PFSK-1 (cell line): ENCODE results near the gene CYB561D2.

Source experiments
- FOXP2 ChIP-seq: optimal IDR thresholded peaks from 2 replicates; pipeline ENCODE3; 2011; ENCODE audit warnings: borderline replicate concordance, control low read depth, inconsistent platforms; ENCODE audit not compliant: insufficient read depth; ENCODE audit errors: extremely low read length, extremely low read depth
- POLR2AphosphoS5 ChIP-seq: IDR thresholded peaks from 2 replicates; pipeline ENCODE4 v1.6.1; 2012; ENCODE audit warnings: low read depth, mild to moderate bottlenecking, control low read depth, low read length, moderate library complexity
- REST ChIP-seq, 2 experiments: IDR thresholded peaks; 2 replicates each; pipeline versions ENCODE4 v1.6.1 to v1.8.0; 2011 to 2012; ENCODE audit warnings: low read depth in 2 of 2, low read length in 2 of 2, control low read depth in 1 of 2, inconsistent platforms in 1 of 2, mild to moderate bottlenecking in 1 of 2, moderate library complexity in 1 of 2; ENCODE audit not compliant: insufficient read depth in 1 of 2
- SIN3A ChIP-seq: IDR thresholded peaks from 2 replicates; pipeline ENCODE4 v1.6.1; 2012; ENCODE audit warnings: mild to moderate bottlenecking, low read length, moderate library complexity, borderline replicate concordance; ENCODE audit not compliant: insufficient read depth
- TAF1 ChIP-seq: IDR thresholded peaks from 2 replicates; pipeline ENCODE4 v1.6.1; 2012; ENCODE audit warnings: low read length, control low read depth, borderline replicate concordance; ENCODE audit not compliant: insufficient read depth

Gene CYB561D2

GRCh38 chr3:50378757-50379156 lies 28.1 kb downstream of the CYB561D2 start:
- TF ChIP-seq REST (IDR thresholded peaks at IDR 0.05; ENCODE audit: insufficient read depth in 1 of 2, low read depth in 2 of 2, low read length in 2 of 2) (no peak), FOXP2 (no peak), TAF1 (no peak), SIN3A (no peak), POLR2AphosphoS5 (no peak)

GRCh38 chr3:50380405-50381085 lies 29.9 kb downstream of the CYB561D2 start:
- TF ChIP-seq REST (IDR thresholded peaks at IDR 0.05; ENCODE audit: insufficient read depth in 1 of 2, low read depth in 2 of 2, low read length in 2 of 2) (no peak), SIN3A (no peak), TAF1 (no peak), POLR2AphosphoS5 (no peak), FOXP2 (no peak)

- TF ChIP-seq POLR2AphosphoS5 (no peak), SIN3A (no peak), REST (IDR thresholded peaks at IDR 0.05; ENCODE audit: insufficient read depth in 1 of 2, low read depth in 2 of 2, low read length in 2 of 2) (no peak)
Observed at GRCh38 chr3:50381383-50381782, 30.7 kb downstream of the CYB561D2 start.

GRCh38 chr3:50382722-50383121 lies 32.1 kb downstream of the CYB561D2 start:
- TF ChIP-seq REST (IDR thresholded peaks at IDR 0.05; ENCODE audit: insufficient read depth in 1 of 2, low read depth in 2 of 2, low read length in 2 of 2): no peak
- no peak for TF ChIP-seq SIN3A
- TF ChIP-seq TAF1: no peak
- no peak for TF ChIP-seq POLR2AphosphoS5
- no peak for TF ChIP-seq FOXP2

GRCh38 chr3:50383750-50384149 lies 33.1 kb downstream of the CYB561D2 start:
- no peak for TF ChIP-seq SIN3A
- TF ChIP-seq TAF1: no peak
- no peak for TF ChIP-seq POLR2AphosphoS5
- TF ChIP-seq REST (IDR thresholded peaks at IDR 0.05; ENCODE audit: insufficient read depth in 1 of 2, low read depth in 2 of 2, low read length in 2 of 2): no peak
- no peak for TF ChIP-seq FOXP2
